HepG2 (cell line): ENCODE results near the gene GAL3ST2. TPM values are rescaled to one million over a fixed set of nuclear protein-coding genes. Genes with fewer than 3 reads are reported as not detected.

ENCODE experiments used
- ADNP ChIP-seq: sonication (generic); formaldehyde crosslinking; IDR thresholded peaks from 2 replicates; pipeline ENCODE4 v1.4.0; 2020; ENCODE audit warnings: missing genetic modification reagents
- ATF7 ChIP-seq, 2 experiments: fragments of 450-650 bp in 1 of 2; sonication (generic) in 1 of 2; formaldehyde crosslinking in 1 of 2; IDR thresholded peaks; 2 replicates each; pipeline versions ENCODE4 v1.4.0 to v1.6.1; 2016 to 2020; ENCODE audit warnings: antibody characterized with exemption in 1 of 2, mild to moderate bottlenecking in 1 of 2, missing genetic modification reagents in 1 of 2
- BRF2 ChIP-seq: sonication (generic); formaldehyde crosslinking; IDR thresholded peaks from 2 replicates; pipeline ENCODE4 v1.8.1; 2022; ENCODE audit warnings: mild to moderate bottlenecking, missing genetic modification reagents
- ELK4 ChIP-seq: sonication (generic); formaldehyde crosslinking; IDR thresholded peaks from 2 replicates; pipeline ENCODE4 v1.9.0; 2021; ENCODE audit warnings: missing genetic modification reagents, borderline replicate concordance
- ERF ChIP-seq: IDR thresholded peaks from 2 replicates; pipeline ENCODE4 v1.6.1; 2018; ENCODE audit warnings: missing biosample characterization, missing genetic modification reagents
- IKZF1 ChIP-seq: fragments of 450-650 bp; IDR thresholded peaks from 2 replicates; pipeline ENCODE4 v1.7.1; 2016
- NCOA1 ChIP-seq: sonication (generic); formaldehyde crosslinking; IDR thresholded peaks from 2 replicates; pipeline ENCODE4 v1.9.0; 2021; ENCODE audit warnings: missing genetic modification reagents
- NR0B2 ChIP-seq: sonication (generic); formaldehyde crosslinking; IDR thresholded peaks from 2 replicates; pipeline ENCODE4 v1.4.0; 2020; ENCODE audit warnings: mild to moderate bottlenecking, missing genetic modification reagents
- PRMT3 ChIP-seq: sonication (generic); formaldehyde crosslinking; IDR thresholded peaks from 2 replicates; pipeline ENCODE4 v1.8.1; 2022; ENCODE audit warnings: low read depth, mild to moderate bottlenecking, moderate library complexity, missing genetic modification reagents, borderline replicate concordance
- REST ChIP-seq, 2 experiments: IDR thresholded peaks; 2 replicates each; pipeline ENCODE4 v1.6.1; 2011 to 2012; ENCODE audit warnings: low read length in 2 of 2, borderline replicate concordance in 1 of 2, low read depth in 1 of 2, mild to moderate bottlenecking in 1 of 2, moderate library complexity in 1 of 2
- SIX1 ChIP-seq: sonication (generic); formaldehyde crosslinking; IDR thresholded peaks from 2 replicates; pipeline ENCODE4 v1.4.0; 2020; ENCODE audit warnings: missing genetic modification reagents, borderline replicate concordance
- SSRP1 ChIP-seq: IDR thresholded peaks from 2 replicates; pipeline ENCODE4 v1.6.1; 2016; ENCODE audit warnings: control low read depth
- ZBTB33 ChIP-seq: sonication (generic); formaldehyde crosslinking; IDR thresholded peaks from 2 replicates; pipeline ENCODE4 v1.4.0; 2020; ENCODE audit warnings: missing genetic modification reagents
- ZC3H13 ChIP-seq: sonication (generic); formaldehyde crosslinking; IDR thresholded peaks from 2 replicates; pipeline ENCODE4 v1.8.1; 2023; ENCODE audit warnings: mild to moderate bottlenecking, missing genetic modification reagents, moderate library complexity
- ZFP62 ChIP-seq: sonication (generic); formaldehyde crosslinking; IDR thresholded peaks from 2 replicates; pipeline ENCODE4 v1.4.0; 2020; ENCODE audit warnings: missing genetic modification reagents
- ZNF496 ChIP-seq: sonication (generic); formaldehyde crosslinking; IDR thresholded peaks from 2 replicates; pipeline ENCODE4 v1.8.1; 2023; ENCODE audit warnings: mild to moderate bottlenecking, moderate library complexity, missing genetic modification reagents; ENCODE audit not compliant: insufficient replicate concordance
- ZNF761 ChIP-seq: sonication (generic); formaldehyde crosslinking; conservative IDR thresholded peaks from 2 replicates; pipeline ENCODE4 v1.4.0; 2020; ENCODE audit warnings: mild to moderate bottlenecking, missing genetic modification reagents
- ZSCAN25 ChIP-seq: sonication (generic); formaldehyde crosslinking; IDR thresholded peaks from 2 replicates; pipeline ENCODE4 v1.8.0; 2022; ENCODE audit warnings: mild to moderate bottlenecking, missing genetic modification reagents
- polyA plus RNA-seq, 8 experiments: library from polyadenylated mRNA; depleted of rRNA in 3 of 8; stranded (reverse) in 7 of 8; unstranded in 1 of 8; fragments of >200 nt; fragmentation: Illumina TruSeq in 4 of 8; extraction: Trizol in 4 of 8; gene quantifications; 2 replicates each; pipeline versions ENCODE4 v1.2.1 to v1.2.3, GENCODE V29; 2011 to 2016; ENCODE audit warnings: low read depth in 4 of 8, missing spikeins in 1 of 8, mixed read lengths in 1 of 8; ENCODE audit not compliant: insufficient read depth in 1 of 8
- total RNA-seq, 5 experiments: library from RNA; depleted of rRNA; stranded (reverse); fragments of >200 nt; fragmentation: Illumina TruSeq; extraction: Trizol; gene quantifications; 2 replicates each; pipeline ENCODE4 v1.2.3, GENCODE V29; 2016; ENCODE audit warnings: low read depth in 1 of 5
- TF ChIP-seq, protein P1 (sequence below): sonication (generic); formaldehyde crosslinking; conservative IDR thresholded peaks from 2 replicates; pipeline ENCODE4 v1.4.0; 2020; ENCODE audit warnings: missing genetic modification reagents

The GAL3ST2 gene
- total and polyA plus RNA-seq, 2 of the 13 experiments (the other 11 are each of a cell fraction or from before 2014, with no cell fraction given): 0.17 to 0.20 TPM

DNA sequence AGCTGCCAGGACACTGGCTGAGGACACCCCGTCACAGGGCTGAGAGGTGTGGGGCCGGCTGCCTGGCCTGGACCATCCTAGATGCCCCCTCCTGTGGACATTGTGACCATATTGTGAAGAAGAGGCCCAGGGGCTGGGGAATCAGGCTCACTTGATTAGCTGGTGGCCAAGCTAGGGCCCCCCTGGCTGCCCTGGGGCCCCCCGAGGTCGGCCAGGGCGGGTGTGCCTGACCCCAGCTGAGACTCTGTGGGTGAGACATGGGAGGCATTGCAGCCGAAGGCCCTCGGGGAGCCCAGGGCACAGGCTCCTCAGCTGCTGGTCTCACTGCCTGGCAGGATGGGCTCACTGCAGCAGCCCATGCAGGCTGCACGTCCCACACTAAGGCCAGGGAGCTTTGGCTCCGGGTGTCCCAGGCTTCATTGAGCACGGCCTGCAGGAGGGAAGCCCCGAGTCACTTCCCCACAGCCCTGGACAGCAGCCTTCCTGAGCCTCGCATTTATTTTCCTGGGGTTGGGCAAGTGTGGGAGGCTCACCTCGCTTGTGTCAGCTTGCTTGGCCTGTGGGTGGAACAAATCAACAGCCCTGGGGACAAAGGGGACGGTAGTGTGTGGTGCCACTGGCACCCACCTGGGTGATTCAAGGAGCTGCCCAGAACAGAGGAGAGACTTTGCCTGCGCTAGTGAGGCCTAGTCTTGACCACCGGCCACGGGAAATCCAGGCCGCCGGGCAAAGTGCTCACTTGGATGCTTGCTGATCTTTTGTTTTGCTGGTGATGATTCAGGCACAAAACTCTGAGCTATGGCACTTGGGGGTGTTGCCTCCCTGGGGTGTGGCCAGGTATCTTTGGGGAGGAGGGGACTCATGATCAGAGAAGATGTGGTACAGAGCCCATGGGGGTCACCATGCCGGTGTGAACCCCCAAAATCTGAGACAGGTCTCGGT lies 1.3 kb downstream of the GAL3ST2 start (continued):
- TF ChIP-seq SIX1 (no peak), ERF (no peak), ZC3H13 (CRISPR knock-in tag) (no peak), BRF2 (CRISPR knock-in tag) (no peak), ATF7 (IDR thresholded peaks at IDR 0.05) (no peak), ATF7 (CRISPR knock-in tag; IDR thresholded peaks at IDR 0.05) (0 out of 2 replicates have a peak, but pooled peaks have one; percentile 51), REST (IDR thresholded peaks at IDR 0.05; ENCODE audit: borderline replicate concordance in 1 of 2, low read depth in 1 of 2, low read length in 2 of 2) (peak in 1 of 2 experiments; percentile 51; a peak in 1 of 4 replicates), ZBTB33 (CRISPR knock-in tag) (peak; percentile 74; the same call in 1 of the 2 replicates), ZNF496 (CRISPR knock-in tag) (no peak), PRMT3 (no peak), NR0B2 (CRISPR knock-in tag) (no peak), IKZF1 (no peak), NCOA1 (CRISPR knock-in tag) (0 out of 2 replicates have a peak, but pooled peaks have one; percentile 48), ZNF761 (no peak), ZFP62 (CRISPR knock-in tag) (no peak), ZSCAN25 (CRISPR knock-in tag) (no peak), ELK4 (CRISPR knock-in tag) (no peak), SSRP1 (CRISPR knock-in tag) (no peak), ADNP (no peak)
- TF ChIP-seq, protein P1, sequence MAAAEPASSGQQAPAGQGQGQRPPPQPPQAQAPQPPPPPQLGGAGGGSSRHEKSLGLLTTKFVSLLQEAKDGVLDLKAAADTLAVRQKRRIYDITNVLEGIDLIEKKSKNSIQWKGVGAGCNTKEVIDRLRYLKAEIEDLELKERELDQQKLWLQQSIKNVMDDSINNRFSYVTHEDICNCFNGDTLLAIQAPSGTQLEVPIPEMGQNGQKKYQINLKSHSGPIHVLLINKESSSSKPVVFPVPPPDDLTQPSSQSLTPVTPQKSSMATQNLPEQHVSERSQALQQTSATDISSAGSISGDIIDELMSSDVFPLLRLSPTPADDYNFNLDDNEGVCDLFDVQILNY: no peak
